ENCODE data around the gene LIPN.

DNA sequence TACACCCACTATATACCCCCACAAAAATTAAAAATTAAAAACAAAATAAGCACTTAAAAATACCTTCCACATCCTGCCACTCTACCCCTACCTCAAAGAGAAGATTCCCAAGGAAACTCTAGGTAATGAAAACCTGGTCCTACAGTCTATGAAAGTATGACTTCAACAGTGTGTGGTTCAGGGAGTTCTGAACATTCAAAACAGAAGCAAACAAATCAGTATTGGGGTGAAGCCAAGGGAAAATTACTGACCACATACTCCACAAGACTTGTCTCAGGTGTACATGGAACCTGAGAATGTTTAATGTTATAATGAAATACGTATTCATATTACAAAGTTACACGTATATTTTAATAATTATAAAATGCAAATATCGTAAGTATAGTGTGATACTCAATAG is 22.4 kb downstream of the LIPN start:
- TF ChIP-seq, protein P1, sequence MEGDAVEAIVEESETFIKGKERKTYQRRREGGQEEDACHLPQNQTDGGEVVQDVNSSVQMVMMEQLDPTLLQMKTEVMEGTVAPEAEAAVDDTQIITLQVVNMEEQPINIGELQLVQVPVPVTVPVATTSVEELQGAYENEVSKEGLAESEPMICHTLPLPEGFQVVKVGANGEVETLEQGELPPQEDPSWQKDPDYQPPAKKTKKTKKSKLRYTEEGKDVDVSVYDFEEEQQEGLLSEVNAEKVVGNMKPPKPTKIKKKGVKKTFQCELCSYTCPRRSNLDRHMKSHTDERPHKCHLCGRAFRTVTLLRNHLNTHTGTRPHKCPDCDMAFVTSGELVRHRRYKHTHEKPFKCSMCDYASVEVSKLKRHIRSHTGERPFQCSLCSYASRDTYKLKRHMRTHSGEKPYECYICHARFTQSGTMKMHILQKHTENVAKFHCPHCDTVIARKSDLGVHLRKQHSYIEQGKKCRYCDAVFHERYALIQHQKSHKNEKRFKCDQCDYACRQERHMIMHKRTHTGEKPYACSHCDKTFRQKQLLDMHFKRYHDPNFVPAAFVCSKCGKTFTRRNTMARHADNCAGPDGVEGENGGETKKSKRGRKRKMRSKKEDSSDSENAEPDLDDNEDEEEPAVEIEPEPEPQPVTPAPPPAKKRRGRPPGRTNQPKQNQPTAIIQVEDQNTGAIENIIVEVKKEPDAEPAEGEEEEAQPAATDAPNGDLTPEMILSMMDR (IDR thresholded peaks at IDR 0.05) = no peak
- TF ChIP-seq POLR2A (IDR thresholded peaks at IDR 0.05) = no peak

Measured in adrenal gland (tissue), 5 donors.